Measurements from ENCODE around the gene RHBDF2. TPM values are rescaled to one million over a fixed set of nuclear protein-coding genes. Genes with fewer than 3 reads are reported as not detected.

Gene RHBDF2
- total RNA-seq, 5 donors from 2014 or later (not counting 1 experiment from before 2014, with no cell fraction given), result 35.2 to 99.0 (median 74.0) TPM

Other genes with a start within 250 kb of the RHBDF2 start
- gene UBALD2, start 236.1 kb downstream of the RHBDF2 start, total RNA-seq, result 100 to 1,000 TPM; 163 to 277 (median 177) TPM
- 1 to 10 TPM; 3.0 to 4.3 (median 3.4) TPM for gene QRICH2, start 193.1 kb downstream of the RHBDF2 start, total RNA-seq
- gene PRPSAP1, start 147.5 kb downstream of the RHBDF2 start, total RNA-seq, result 10 to 100 TPM; 27.5 to 47.0 (median 40.0) TPM
- 1 to 10 TPM in 3 of 5 donors, under 1 TPM in 2; 0.70 to 1.6 (median 1.3) TPM for gene SPHK1, start 116.8 kb downstream of the RHBDF2 start, total RNA-seq
- gene UBE2O, start 48.3 kb downstream of the RHBDF2 start, total RNA-seq, result 10 to 100 TPM; 33.9 to 57.8 (median 47.5) TPM
- gene AANAT, start 33.8 kb downstream of the RHBDF2 start, total RNA-seq, result not detected
- gene CYGB, start 36.3 kb upstream of the RHBDF2 start, total RNA-seq, result under 1 TPM; 0.20 to 0.76 (median 0.65) TPM
- gene PRCD, start 38.6 kb upstream of the RHBDF2 start, total RNA-seq, result 1 to 10 TPM in 2 of 5 donors, under 1 TPM in 3; 0.66 to 1.3 (median 0.92) TPM
- gene ST6GALNAC2, start 84.4 kb upstream of the RHBDF2 start, total RNA-seq, result 1 to 10 TPM in 3 of 5 donors, under 1 TPM in 2; 0.55 to 4.7 (median 2.1) TPM
- gene ST6GALNAC1, start 142.3 kb upstream of the RHBDF2 start, total RNA-seq, result 10 to 100 TPM in 1 of 5 donors, 1 to 10 TPM in 4; 2.6 to 20.5 (median 6.6) TPM
- 10 to 100 TPM in 3 of 5 donors, 1 to 10 TPM in 2; 5.9 to 14.7 (median 13.5) TPM for gene MXRA7, start 209.5 kb upstream of the RHBDF2 start, total RNA-seq
- gene JMJD6, start 225.2 kb upstream of the RHBDF2 start, total RNA-seq, result 100 to 1,000 TPM in 1 of 5 donors, 10 to 100 TPM in 4; 48.7 to 155 (median 56.6) TPM
- gene METTL23, start 225.4 kb upstream of the RHBDF2 start, total RNA-seq, result 10 to 100 TPM; 46.9 to 70.1 (median 60.0) TPM
- 100 to 1,000 TPM; 349 to 413 (median 382) TPM for gene SRSF2, start 235.9 kb upstream of the RHBDF2 start, total RNA-seq
- gene MFSD11, start 236.7 kb upstream of the RHBDF2 start, total RNA-seq, result 10 to 100 TPM; 30.5 to 41.5 (median 34.6) TPM

Measured in T-cell (primary cell).